Suppressor macrophage treated with lipopolysaccharide for 1 hour (primary cell): ENCODE data around the gene SOWAHC.
"Not testable (repeated sequence)": the region's sequence is repeated elsewhere in the genome, so short reads cannot be mapped to it uniquely, and the experiment has no call there.

Experiments used
- DNase-seq, 3 donors: peaks; one replicate each; pipeline ENCODE4 v3.0.0-alpha.2; 2020 to 2022

Gene SOWAHC

GRCh38 chr2:109613922-109614714 lies at the start of gene SOWAHC, which contains the start of gene SEPTIN10:
Gene SOWAHC (plus strand): TSS chr2:109614364. CDS start chr2:109614490, 126 bp downstream.
Gene SEPTIN10 (minus strand): TSS chr2:109613966. CDS start chr2:109613827, 139 bp downstream.
- peak; percentile 96 to 99 (median 99) for DNase-seq

- no peak for DNase-seq
Observed at GRCh38 chr2:109575373-109575772, 38.8 kb upstream of the SOWAHC start.

- not testable (repeated sequence) for DNase-seq
Observed at GRCh38 chr2:109577630-109578029, 36.5 kb upstream of the SOWAHC start.

- no peak for DNase-seq
Observed at GRCh38 chr2:109582928-109583895, 31.0 kb upstream of the SOWAHC start.

GRCh38 chr2:109586687-109587086 lies 27.5 kb upstream of the SOWAHC start:
- no peak for DNase-seq

- no peak for DNase-seq
Observed at GRCh38 chr2:109591206-109591605, 23.0 kb upstream of the SOWAHC start.

- DNase-seq: no peak
Observed at GRCh38 chr2:109592905-109593304, 21.3 kb upstream of the SOWAHC start.

- no peak for DNase-seq
Observed at GRCh38 chr2:109594246-109594885, 19.8 kb upstream of the SOWAHC start.

GRCh38 chr2:109595644-109596043 lies 18.5 kb upstream of the SOWAHC start:
- no peak for DNase-seq

- DNase-seq: no peak
Observed at GRCh38 chr2:109597283-109597682, 16.9 kb upstream of the SOWAHC start.

GRCh38 chr2:109601783-109602182 lies 12.4 kb upstream of the SOWAHC start:
- DNase-seq: no peak

- DNase-seq: no peak
Observed at GRCh38 chr2:109602617-109603188, 11.5 kb upstream of the SOWAHC start.

GRCh38 chr2:109604597-109604996 lies 9.6 kb upstream of the SOWAHC start:
- peak; percentile 26 to 37 (median 31) for DNase-seq

GRCh38 chr2:109607766-109608165 lies 6.4 kb upstream of the SOWAHC start:
- DNase-seq: no peak

GRCh38 chr2:109609352-109610024 lies 4.7 kb upstream of the SOWAHC start:
- DNase-seq: peak in 2 of 3 donors; percentile 15 to 29

GRCh38 chr2:109611467-109612095 lies 2.6 kb upstream of the SOWAHC start:
- DNase-seq: peak in 1 of 3 donors; percentile 20

- DNase-seq: peak; percentile 53 to 85 (median 69)
Observed at GRCh38 chr2:109613081-109613921, 863 bp upstream of the SOWAHC start.

GRCh38 chr2:109614715-109615636 lies 812 bp downstream of the SOWAHC start:
- peak in 2 of 3 donors; percentile 31 to 35 for DNase-seq

- DNase-seq: no peak
Observed at GRCh38 chr2:109615637-109616144, 1.5 kb downstream of the SOWAHC start.
